ENCODE results near the gene SYT1. TPM values are rescaled to one million over a fixed set of nuclear protein-coding genes. Genes with fewer than 3 reads are reported as not detected.

Gene SYT1
- total and polyA plus RNA-seq, 2 of the 8 experiments (the other 6 are each of a cell fraction or from before 2014, with no cell fraction given) = 11.0 to 34.6 TPM

- TF ChIP-seq USF2 (IDR thresholded peaks at IDR 0.05; ENCODE audit: low read length) (no peak), GTF2F1 (IDR thresholded peaks at IDR 0.05; ENCODE audit: borderline replicate concordance, low read depth, low read length) (no peak)
Observed at GRCh38 chr12:79067977-79068376, 203.4 kb downstream of the SYT1 start (continued).

All from H1 (cell line).